Psoas muscle (tissue), 8 donors: ENCODE data around the gene SH3BGRL2. TPM values are rescaled to one million over a fixed set of nuclear protein-coding genes. Genes with fewer than 3 reads are reported as not detected.
"Not testable (repeated sequence)": the region's sequence is repeated elsewhere in the genome, so short reads cannot be mapped to it uniquely, and the experiment has no call there.

Source experiments
- ATAC-seq, 4 donors: fragments of 200-7000 bp; cut with Tn5 transposase; one replicate each; pipeline ENCODE4 v1.9.1; 2020; ENCODE audit warnings: moderate library complexity in 3 of 4, mild to moderate bottlenecking in 2 of 4
- DNase-seq, 2 donors: peaks; one replicate each; pipeline ENCODE4 v3.0.0-alpha.2; 2020
- H3K27ac ChIP-seq: fragments of 200-600 bp; one replicate; pipeline ENCODE4 v1.8.0; 2022
- H3K27me3 ChIP-seq, 3 donors: fragments of 200-600 bp in 1 of 3; one replicate each; pipeline versions ENCODE4 v1.6.1 to v1.8.0; 2013 to 2022; ENCODE audit warnings: low read length in 2 of 3, mild to moderate bottlenecking in 2 of 3, moderate library complexity in 1 of 3; ENCODE audit not compliant: insufficient read depth in 3 of 3
- H3K36me3 ChIP-seq, 2 donors: fragments of 200-600 bp in 1 of 2; one replicate each; pipeline versions ENCODE4 v1.6.1 to v1.8.0; 2013 to 2022; ENCODE audit warnings: low read depth in 1 of 2, mild to moderate bottlenecking in 1 of 2, moderate library complexity in 1 of 2; ENCODE audit not compliant: insufficient read depth in 1 of 2
- H3K4me1 ChIP-seq: fragments of 200-600 bp; one replicate; pipeline ENCODE4 v1.8.0; 2022
- H3K4me3 ChIP-seq: fragments of 200-600 bp; one replicate; pipeline ENCODE4 v1.8.0; 2022; ENCODE audit warnings: mild to moderate bottlenecking
- H3K9me3 ChIP-seq: fragments of 200-600 bp; one replicate; pipeline ENCODE4 v1.8.0; 2022
- CTCF ChIP-seq: fragments of 200-600 bp; IDR thresholded peaks from one replicate; pipeline ENCODE4 v1.8.0; 2022; ENCODE audit warnings: antibody characterized with exemption
- WGBS, 3 donors: extraction: QIAGEN DNeasy Blood & Tissue Kit; methylation state at CpG; one replicate each; pipeline versions ENCODE4 v1.1.6 to v1.1.7; 2013; 5-methylcytosine and 5-hydroxymethylcytosine counted together
- intact Hi-C, 2 donors: fragments of 100-400 bp; cut with DNase I; formaldehyde crosslinking; loops; one replicate each; pipeline versions ENCODE4 v1.11.0 to v1.14.2; 2022
- polyA plus RNA-seq, 3 donors: library from polyadenylated mRNA; stranded (reverse); fragments of 200-250 nt; gene quantifications; one replicate each; pipeline ENCODE4 v1.2.3, GENCODE V29; 2013
- total RNA-seq, 4 donors: library from RNA; stranded (reverse); fragmentation: NEBNext Ultra II Directional in 2 of 4; extraction: Animal tissue kit (Norgen Biotek cat#: 25700) in 2 of 4; gene quantifications; one replicate each; pipeline versions ENCODE4 v1.2.1 to v1.2.4, GENCODE V29; 2021 to 2023
- donor health status: healthy with polysubstance abuse.
- donor health status: DM: no; HTN: no; CAD: no; lungs with moderate emphysema.
- donor health status: Bipolar disorder and iron deficiency.
- donor health status: healthy.
- donor health status: DM: yes; HTN: yes; CAD: no.
- donor health status: DM: no; HTN: no; CAD: no.
- donor health status: DM: no; HTN: no; CAD: no.
- donor health status: DM: yes; HTN: yes; CAD: no.

Gene SH3BGRL2
- total and polyA plus RNA-seq, 7 donors: 3.5 to 9.7 (median 4.3) TPM

DNA sequence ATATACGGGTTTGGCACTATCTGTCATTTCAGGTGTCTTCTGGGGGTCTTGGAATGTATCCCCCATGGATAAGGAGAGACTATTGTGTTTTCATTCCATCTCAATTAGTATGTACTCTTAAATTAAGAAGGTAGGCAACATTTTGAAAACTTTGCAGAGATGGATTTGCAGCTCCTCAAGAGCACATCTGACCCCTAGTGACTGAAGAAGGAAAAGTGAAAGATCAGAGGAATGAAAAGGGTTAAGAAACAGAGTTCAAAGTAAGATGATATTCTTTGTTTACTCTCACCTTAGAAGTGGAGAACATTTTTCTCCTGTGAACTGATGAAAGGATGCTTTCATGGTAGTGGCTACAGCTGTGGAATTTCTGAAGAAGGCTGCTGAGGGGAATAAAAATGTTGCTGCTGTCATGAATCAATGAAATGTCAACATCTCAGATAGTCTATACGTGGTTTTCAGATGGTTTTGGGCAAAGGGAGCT lies 41.5 kb downstream of the SH3BGRL2 start:
- no peak overlapping the region for H3K27ac ChIP-seq
- no peak for ATAC-seq
- DNase-seq: no peak
- TF ChIP-seq CTCF: peak; percentile 43
- H3K27me3 ChIP-seq: no peaks in the 10 kb centered on the region
- no peak overlapping the region for H3K4me3 ChIP-seq
- 37 to 53% (median 52%) methylated on average over 2 of the region's 2 CpGs for WGBS, 3 donors
- H3K36me3 ChIP-seq: peaks cover 0 to 4% of the 10 kb centered on the region in 2 donors
- peaks cover 7% of the 10 kb centered on the region for H3K4me1 ChIP-seq
- intact Hi-C loops: no loop called here
- H3K9me3 ChIP-seq: no peaks in the 10 kb centered on the region

- Histone ChIP-seq H3K27ac (no peak overlapping the region), H3K36me3 (peaks cover 0 to 4% of the 10 kb centered on the region in 2 donors), H3K27me3 (no peaks in the 10 kb centered on the region), H3K4me3 (no peak overlapping the region), H3K9me3 (no peaks in the 10 kb centered on the region), H3K4me1 (peaks cover 3% of the 10 kb centered on the region)
- DNase-seq: no peak
- intact Hi-C loops: no loop called here
- TF ChIP-seq CTCF: no peak
- ATAC-seq: no peak
- WGBS, 3 donors: 89 to 93% (median 91%) methylated on average over 3 of the region's 3 CpGs
These were observed 42.8 kb downstream of the SH3BGRL2 start for GRCh38 chr6:79673947-79674346.

- Histone ChIP-seq H3K27ac (no peak overlapping the region), H3K27me3 (no peaks in the 10 kb centered on the region), H3K36me3 (peaks cover 0 to 4% of the 10 kb centered on the region in 2 donors), H3K4me1 (no peaks in the 10 kb centered on the region), H3K9me3 (no peaks in the 10 kb centered on the region), H3K4me3 (no peak overlapping the region)
- DNase-seq (no peak), ATAC-seq (no peak)
- WGBS, 3 donors: 62 to 73% (median 63%) methylated on average over 8 of the region's 8 CpGs
- intact Hi-C loops: no loop called here
- no peak for TF ChIP-seq CTCF
These were observed 45.9 kb downstream of the SH3BGRL2 start for GRCh38 chr6:79676785-79677736.

GRCh38 chr6:79682682-79683081 lies 51.6 kb downstream of the SH3BGRL2 start:
- intact Hi-C loops: not testable (repeated sequence)

DNA sequence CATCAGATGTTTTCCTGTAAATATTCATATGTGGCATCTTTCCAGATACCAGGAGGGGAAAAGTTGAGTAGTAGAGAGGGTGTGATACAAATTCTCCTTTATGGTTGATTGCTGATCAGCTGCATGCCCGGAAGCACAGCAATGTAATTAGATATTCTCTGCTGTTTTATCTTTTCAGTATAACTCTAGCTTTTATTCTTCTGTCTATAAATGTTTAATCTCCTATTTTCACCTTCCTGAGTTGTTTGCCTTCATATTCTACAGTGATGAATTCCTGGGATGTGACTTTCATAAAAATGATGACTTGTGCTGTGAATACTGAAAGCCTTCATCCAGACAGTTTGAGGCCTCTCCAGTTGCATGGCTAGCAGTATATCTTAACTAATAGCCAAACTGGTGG lies 53.7 kb downstream of the SH3BGRL2 start:
- Histone ChIP-seq H3K36me3 (no peaks in the 10 kb centered on the region), H3K27me3 (no peaks in the 10 kb centered on the region), H3K4me1 (peaks cover 7% of the 10 kb centered on the region), H3K4me3 (no peak overlapping the region), H3K27ac (no peak overlapping the region), H3K9me3 (no peaks in the 10 kb centered on the region)
- intact Hi-C loops: no loop called here
- no peak for TF ChIP-seq CTCF
- ATAC-seq (no peak), DNase-seq (no peak)
- WGBS, 3 donors: 60 to 65% (median 64%) methylated on average over 1 of the region's 1 CpG

More at GRCh38 chr6:79682682-79683081, 51.6 kb downstream of the SH3BGRL2 start:
- not testable (repeated sequence) for H3K36me3 ChIP-seq, H3K4me3 ChIP-seq, H3K4me1 ChIP-seq, H3K27me3 ChIP-seq, ATAC-seq, H3K9me3 ChIP-seq, H3K27ac ChIP-seq, DNase-seq
- 73 to 97% (median 96%) methylated on average over 4 of the region's 4 CpGs for whole genome bisulfite sequencing, 3 donors
